ENCODE results near the gene TMEM60.
A peak's percentile ranks its signal among the peaks of the same experiment; 100 is the strongest.
"Not testable (repeated sequence)": the region's sequence is repeated elsewhere in the genome, so short reads cannot be mapped to it uniquely, and the experiment has no call there.

Gene TMEM60, protein sequence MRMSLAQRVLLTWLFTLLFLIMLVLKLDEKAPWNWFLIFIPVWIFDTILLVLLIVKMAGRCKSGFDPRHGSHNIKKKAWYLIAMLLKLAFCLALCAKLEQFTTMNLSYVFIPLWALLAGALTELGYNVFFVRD

GRCh38 chr7:77798394-77799077 is at the start of gene TMEM60, which contains the start of gene PHTF2:
Gene TMEM60, minus strand, starts transcription at chr7:77798434. Its CDS starts 4,061 bp downstream, at chr7:77794373.
Gene PHTF2, plus strand, starts transcription at chr7:77798773.
- DNase-seq: peak; percentile 98

DNA sequence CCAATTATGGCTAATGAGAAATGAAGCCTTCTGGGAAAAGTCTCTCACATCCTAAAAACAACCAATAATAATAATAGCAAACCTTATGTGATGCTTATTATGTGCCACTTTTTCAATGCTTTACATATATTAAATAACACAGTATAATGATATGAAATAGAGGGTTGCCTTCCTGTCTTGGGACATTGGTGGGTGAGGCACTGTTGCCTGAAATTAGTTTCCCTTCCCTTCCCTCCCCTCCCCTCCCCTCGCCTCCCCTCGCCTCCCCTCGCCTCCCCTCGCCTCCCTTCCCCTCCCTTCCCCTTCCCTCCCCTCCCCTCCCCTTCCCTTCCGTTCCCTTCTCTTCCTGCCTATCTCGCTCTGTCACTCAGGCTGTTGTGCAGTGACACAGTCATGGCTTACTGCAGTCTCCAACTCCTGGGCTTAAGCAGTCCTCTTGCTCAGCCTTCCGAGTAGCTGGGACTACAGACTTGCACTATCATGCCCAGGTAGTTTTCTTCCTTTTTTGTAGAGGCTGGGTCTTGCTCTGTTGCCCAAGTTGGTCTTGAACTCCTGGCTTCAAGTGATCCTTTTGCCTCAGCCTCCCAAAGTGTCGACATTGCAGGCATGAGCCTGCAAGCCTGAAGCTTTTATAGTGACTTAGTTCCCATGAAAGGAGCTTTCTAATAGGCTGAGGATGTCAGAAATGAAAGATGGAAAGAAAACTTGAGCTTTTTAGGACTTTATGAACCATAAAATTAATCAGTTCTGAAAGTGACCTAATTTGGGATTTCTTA is 48.3 kb upstream of the TMEM60 start:
- no peak for DNase-seq

- no peak for DNase-seq
These were observed 45.0 kb upstream of the TMEM60 start for GRCh38 chr7:77843194-77843593.

DNA sequence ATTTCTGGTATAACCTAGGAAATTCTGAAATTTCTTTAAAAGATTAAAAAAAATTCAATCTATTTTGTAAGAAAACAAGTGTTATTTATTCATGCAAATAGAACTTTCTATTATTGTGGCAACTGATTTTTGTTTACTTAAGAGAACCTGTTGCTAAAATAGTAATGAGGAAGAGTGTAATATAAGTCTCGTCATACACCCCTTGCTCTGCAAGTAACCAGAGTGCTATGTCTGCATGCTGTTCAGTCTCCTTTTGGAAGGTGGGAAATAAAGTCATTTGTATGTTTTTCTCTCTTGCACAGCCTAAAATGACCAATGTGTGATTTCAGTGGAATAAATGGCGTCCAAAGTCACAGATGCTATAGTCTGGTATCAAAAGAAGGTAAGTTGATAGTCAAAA is 41.7 kb upstream of the TMEM60 start:
- no peak for DNase-seq

DNA sequence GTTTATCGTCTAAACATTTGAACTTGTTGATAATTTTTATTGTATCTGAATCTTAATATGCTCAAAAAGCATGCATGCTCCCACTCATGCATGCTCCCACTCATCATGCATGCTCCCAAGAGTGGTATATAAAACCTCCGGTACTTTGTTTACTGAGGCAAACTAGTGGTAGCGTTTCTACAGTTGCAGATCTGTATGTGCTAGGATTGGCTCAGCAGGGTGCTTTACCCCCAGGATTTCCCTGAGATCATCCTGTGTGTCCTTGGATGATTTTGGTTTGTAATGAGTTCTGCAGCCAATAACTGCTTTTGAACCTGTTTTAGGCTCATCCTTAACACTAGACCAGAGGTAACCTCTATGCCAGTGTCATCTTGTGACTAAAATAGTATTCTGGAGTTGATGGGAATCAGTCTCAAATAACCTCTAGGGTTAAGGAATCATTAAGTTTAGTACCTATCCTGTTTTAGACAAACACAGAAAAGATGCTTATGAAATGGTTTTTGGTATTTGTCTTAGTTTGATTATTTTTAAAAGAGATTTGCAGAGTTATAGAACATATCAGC is 40.8 kb upstream of the TMEM60 start:
- DNase-seq: no peak

- DNase-seq: no peak
These were observed 39.7 kb upstream of the TMEM60 start for GRCh38 chr7:77837966-77838365.

GRCh38 chr7:77837275-77837674 is 39.0 kb upstream of the TMEM60 start:
- no peak for DNase-seq

- DNase-seq: not testable (repeated sequence)
These were observed 38.2 kb upstream of the TMEM60 start for GRCh38 chr7:77836425-77836824.

GRCh38 chr7:77833136-77833535 is 34.9 kb upstream of the TMEM60 start:
- DNase-seq: no peak

- DNase-seq: no peak
These were observed 33.7 kb upstream of the TMEM60 start for GRCh38 chr7:77831953-77832352.

GRCh38 chr7:77831481-77831880 is 33.2 kb upstream of the TMEM60 start:
- DNase-seq: peak; percentile 67

DNA sequence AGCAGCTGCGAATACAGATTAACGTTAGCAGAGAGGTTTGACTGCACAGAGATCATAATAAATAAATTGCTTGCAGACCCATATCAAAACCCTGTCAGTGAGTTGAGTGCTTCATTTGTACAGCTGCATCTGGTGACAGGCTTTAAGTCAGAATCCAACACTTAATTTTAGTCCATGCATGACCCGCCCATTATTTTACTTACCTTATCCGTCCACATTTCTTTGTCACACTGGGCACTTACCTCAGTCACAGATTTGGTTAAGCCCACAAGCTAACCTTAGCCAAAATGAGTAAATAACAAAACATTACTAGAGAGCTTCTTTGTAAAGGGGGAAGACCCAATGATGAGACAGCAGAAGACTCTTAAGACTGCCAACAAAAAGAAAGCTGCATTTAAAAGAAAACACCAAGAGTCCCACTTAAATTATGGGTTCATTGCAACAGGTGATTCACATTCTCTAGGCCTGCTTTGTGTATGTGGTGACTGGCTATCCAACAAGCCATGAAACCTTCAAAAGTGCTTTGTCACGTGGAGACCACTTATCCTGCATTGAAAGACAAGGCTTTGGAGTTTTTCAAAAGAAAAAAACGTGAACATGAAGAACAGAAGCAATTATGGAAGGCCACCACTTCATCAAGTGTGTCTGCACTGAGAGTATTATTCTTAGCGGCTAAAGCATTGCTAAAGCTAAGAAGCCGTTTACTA is 32.6 kb upstream of the TMEM60 start:
- peak; percentile 20 for DNase-seq

- DNase-seq: no peak
These were observed 29.8 kb upstream of the TMEM60 start for GRCh38 chr7:77827999-77828398.

- no peak for DNase-seq
These were observed 28.1 kb upstream of the TMEM60 start for GRCh38 chr7:77826300-77826699.

GRCh38 chr7:77825131-77825530 is 26.9 kb upstream of the TMEM60 start:
- DNase-seq: no peak

- no peak for DNase-seq
These were observed 26.4 kb upstream of the TMEM60 start for GRCh38 chr7:77824636-77825035.

DNA sequence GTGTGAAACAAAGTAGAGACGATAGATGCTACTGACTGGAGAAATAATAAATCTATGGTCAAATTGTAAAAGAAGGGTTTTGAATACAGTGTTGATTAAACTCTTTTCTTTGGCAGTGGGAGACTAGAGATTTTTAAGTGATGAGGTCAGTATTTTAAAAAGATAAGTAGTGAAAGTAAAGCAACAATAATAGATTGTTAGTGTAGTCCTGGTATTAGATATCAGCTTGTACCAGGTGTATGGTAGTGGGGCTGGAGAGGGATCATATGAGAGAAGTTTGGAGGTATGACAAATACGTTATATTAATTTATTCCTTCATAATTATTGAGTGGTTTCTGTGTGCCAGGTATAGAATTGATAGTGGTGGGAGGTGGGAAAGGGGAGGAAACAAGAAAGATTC is 25.6 kb upstream of the TMEM60 start:
- no peak for DNase-seq

GRCh38 chr7:77822269-77822668 is 24.0 kb upstream of the TMEM60 start:
- DNase-seq: no peak

DNA sequence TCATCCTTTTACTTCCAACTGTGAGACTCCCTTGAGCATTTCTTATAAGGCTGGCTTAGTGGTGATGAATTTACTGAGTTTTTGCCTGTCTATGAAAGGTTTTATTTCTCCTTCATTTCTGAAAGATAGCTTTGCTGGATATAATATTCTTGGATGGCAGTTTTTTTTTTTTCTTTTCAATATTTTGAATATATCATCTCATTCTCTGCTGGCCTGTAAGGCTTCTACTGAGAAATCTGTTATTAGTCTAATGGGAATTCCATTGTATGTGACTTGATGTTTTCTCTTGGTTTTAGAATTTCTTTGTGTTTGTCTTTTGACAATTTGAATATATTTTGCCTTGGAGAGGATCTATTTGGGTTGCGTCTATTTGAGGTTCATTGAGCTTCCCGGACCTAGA is 22.7 kb upstream of the TMEM60 start:
- no peak for DNase-seq

DNA sequence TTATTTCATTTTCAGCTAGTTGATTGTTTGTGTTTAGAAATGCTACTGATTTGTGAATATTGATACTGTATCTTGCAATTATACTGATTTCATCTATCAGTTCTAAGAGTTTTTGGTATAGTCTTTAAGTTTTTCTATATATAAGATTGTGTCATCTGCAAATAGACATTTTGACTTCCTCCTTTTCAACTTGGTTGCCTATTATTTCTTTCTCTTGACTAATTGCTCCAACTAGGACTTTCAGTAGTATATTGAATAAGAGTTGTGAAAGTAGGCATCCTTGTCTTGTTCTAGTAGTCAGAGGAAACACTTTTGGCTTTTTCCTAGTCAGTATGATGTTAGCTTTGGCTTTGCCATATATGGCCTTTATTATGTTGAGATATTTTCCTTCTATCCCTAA is 20.8 kb upstream of the TMEM60 start:
- DNase-seq: no peak

GRCh38 chr7:77813180-77813579 is 14.9 kb upstream of the TMEM60 start:
- DNase-seq: no peak

DNA sequence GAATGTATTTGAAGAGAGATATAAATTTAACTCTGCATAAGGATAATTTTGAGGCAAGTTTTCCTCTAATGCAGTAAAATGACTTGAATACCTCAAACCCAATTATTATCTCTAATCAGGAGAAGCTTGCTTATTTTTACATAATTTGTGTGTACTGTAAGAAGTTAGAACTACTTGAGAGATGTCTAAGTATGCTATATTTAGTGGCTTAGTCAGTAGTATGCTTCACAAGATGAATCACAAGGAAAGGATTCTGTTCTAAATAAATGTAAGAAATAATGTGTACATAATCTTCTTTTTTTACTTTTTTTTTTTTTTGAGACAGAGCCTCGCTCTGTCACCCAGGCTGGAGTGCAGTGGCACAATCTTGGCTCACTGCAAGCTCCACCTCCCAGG is 14.1 kb upstream of the TMEM60 start:
- no peak for DNase-seq
